ENCODE data around the gene GSDMA. TPM values are rescaled to one million over a fixed set of nuclear protein-coding genes. Genes with fewer than 3 reads are reported as not detected.

GSDMA gene
- total RNA-seq, 1 donor from 2014 or later: not detected

DNA sequence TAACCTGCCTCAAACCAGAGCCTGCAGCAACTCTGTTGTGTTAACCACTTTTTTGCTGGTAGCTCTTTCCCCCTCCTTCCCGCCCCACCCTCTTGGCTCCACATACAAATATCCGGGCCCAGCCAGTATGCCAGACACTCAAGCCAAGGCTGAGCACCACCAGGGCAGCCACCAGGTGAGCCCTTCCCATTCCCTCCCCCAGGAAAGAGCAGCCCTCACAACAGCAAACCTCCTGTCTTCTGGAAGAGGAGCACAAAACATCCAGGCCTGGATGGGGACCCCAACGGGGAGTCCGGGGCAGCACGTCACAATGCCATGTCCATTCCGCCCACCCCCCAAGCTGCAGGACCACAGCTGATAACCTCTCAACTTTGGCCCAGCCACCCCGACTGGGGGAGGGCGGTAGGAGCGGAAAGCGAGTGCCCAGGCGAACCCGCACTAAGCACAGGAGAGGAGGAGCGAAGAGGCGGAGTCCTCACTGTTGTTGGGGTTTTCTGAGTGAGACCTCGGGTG is 36.2 kb upstream of the GSDMA start:
- peak overlapping the region; percentile 94 for H3K4me3 Mint-ChIP-seq (ENCODE audit: unreplicated experiment)
- TF ChIP-seq, protein P1, sequence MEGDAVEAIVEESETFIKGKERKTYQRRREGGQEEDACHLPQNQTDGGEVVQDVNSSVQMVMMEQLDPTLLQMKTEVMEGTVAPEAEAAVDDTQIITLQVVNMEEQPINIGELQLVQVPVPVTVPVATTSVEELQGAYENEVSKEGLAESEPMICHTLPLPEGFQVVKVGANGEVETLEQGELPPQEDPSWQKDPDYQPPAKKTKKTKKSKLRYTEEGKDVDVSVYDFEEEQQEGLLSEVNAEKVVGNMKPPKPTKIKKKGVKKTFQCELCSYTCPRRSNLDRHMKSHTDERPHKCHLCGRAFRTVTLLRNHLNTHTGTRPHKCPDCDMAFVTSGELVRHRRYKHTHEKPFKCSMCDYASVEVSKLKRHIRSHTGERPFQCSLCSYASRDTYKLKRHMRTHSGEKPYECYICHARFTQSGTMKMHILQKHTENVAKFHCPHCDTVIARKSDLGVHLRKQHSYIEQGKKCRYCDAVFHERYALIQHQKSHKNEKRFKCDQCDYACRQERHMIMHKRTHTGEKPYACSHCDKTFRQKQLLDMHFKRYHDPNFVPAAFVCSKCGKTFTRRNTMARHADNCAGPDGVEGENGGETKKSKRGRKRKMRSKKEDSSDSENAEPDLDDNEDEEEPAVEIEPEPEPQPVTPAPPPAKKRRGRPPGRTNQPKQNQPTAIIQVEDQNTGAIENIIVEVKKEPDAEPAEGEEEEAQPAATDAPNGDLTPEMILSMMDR (IDR thresholded peaks at IDR 0.05; ENCODE audit: unreplicated experiment): no peak
- peaks cover 16% of the 10 kb centered on the region for H3K36me3 Mint-ChIP-seq (ENCODE audit: low read depth, unreplicated experiment)
- H3K27me3 Mint-ChIP-seq (ENCODE audit: unreplicated experiment): peaks cover 3% of the 10 kb centered on the region
- peaks cover 39% of the 10 kb centered on the region for H3K4me1 Mint-ChIP-seq (ENCODE audit: unreplicated experiment)
- H3K9me3 Mint-ChIP-seq (ENCODE audit: unreplicated experiment): no peaks in the 10 kb centered on the region
- DNase-seq (ENCODE audit: low spot score): peak; percentile 25
- no peak overlapping the region for H3K27ac Mint-ChIP-seq (ENCODE audit: unreplicated experiment)

DNA sequence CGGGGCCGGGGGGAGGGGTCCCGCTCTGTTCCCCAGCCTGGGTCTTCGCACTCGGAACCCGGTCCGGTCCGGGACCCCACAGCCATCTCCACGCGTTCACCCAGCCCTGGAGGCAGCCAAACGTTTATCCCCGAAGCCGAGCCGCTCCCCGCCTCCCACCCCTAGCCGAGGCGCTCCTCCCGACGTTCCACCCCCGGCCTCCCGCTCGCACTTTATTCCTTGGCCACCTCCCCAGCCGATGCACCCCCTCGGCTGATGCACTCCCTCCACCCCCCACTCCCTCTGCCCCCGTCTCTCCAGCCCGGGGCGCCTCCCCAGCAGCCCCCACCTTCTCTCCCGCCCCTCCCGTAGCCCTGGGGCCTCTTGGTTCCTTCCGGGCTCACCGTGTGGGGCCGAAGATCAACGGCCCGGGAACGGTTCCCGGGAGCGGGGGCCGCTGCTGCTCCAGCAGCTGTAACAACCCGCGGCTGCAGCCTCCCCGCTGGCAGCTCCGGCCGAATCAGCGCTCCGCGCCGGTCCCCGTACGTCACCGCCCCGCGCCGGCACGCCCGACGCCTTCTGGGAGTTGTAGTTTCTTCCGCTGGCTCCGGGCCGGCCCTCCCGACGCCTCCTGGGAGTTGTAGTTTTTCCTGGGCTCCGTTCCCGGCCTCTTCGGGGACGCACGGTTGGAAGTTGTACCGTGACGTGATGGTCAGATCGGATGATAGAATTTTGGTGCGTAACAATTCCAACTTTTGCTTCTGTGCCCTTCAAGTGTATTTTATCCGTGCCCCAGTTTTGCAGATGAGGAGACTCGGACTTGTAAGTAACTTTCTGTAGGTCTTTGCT is 35.5 kb upstream of the GSDMA start, which contains the start of the genes LRRC3C and ORMDL3:
LRRC3C (plus strand) TSS at position 632 of the 828 bp plus-strand sequence. CDS start 13,792 bp downstream, outside the sequence.
ORMDL3 (minus strand) TSS at position 501 of the 828 bp plus-strand sequence. CDS start 3,398 bp downstream, outside the sequence.
- peak within 1 kb of the TSS; percentile 94 for H3K4me3 Mint-ChIP-seq (ENCODE audit: unreplicated experiment)
- H3K4me1 Mint-ChIP-seq (ENCODE audit: unreplicated experiment): peaks cover 39% of the 10 kb centered on the region
- no peaks in the 10 kb centered on the region for H3K9me3 Mint-ChIP-seq (ENCODE audit: unreplicated experiment)
- DNase-seq (ENCODE audit: low spot score): peak; percentile 96
- TF ChIP-seq, protein P1 (IDR thresholded peaks at IDR 0.05; ENCODE audit: unreplicated experiment): no peak
- peaks cover 3% of the 10 kb centered on the region for H3K27me3 Mint-ChIP-seq (ENCODE audit: unreplicated experiment)
- H3K36me3 Mint-ChIP-seq (ENCODE audit: low read depth, unreplicated experiment): peaks cover 11% of the 10 kb centered on the region
- H3K27ac Mint-ChIP-seq (ENCODE audit: unreplicated experiment): peak within 1 kb of the TSS; percentile 84

DNA sequence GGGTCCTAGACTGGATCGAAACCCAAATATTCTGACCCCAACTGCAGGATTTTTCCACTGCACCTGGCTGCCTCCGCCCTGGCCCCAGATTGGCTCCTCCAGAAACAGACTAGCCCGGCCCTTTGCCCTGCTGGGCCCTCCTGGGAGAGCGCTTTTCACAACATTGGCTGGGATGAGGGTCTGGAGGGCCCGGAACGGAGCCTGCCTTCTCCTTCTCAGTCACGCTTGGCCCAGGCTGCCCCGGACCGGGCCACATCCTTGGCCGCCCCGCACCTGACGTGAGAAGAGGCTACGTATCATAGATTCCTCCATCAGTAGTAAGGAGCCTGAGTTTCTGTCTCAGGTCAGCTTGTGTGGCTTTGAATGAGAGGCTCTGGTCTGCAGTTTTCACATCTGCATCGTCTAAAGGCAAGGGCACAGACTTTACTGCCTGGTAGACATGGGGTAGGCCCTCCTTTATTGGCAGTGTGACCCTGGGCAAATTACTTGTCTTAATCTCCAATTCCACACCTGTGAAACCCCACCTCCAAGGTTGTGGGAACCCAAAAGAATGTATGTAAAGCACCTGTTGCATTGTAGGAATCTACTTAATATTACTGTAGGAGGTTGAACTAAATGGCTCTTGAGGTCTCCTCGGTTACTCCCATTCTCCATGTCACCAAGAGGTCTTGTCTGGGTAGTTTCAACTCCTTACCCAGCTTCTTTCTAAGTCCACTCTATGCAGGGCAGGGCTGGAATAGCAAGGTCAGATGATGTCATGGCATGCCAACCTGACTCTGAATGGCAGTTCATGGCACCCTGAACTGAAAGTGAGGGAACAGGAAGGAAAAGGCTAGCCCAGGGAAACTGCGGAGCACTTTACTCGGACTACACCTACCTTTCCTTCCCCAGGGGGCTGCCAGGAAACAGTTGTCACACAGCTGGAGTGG is 34.6 kb upstream of the GSDMA start:
- peak overlapping the region; percentile 84 for H3K27ac Mint-ChIP-seq (ENCODE audit: unreplicated experiment)
- DNase-seq (ENCODE audit: low spot score): peak; percentile 20
- peaks cover 39% of the 10 kb centered on the region for H3K4me1 Mint-ChIP-seq (ENCODE audit: unreplicated experiment)
- H3K4me3 Mint-ChIP-seq (ENCODE audit: unreplicated experiment): peak overlapping the region; percentile 94
- TF ChIP-seq, protein P1 (IDR thresholded peaks at IDR 0.05; ENCODE audit: unreplicated experiment): no peak
- peaks cover 11% of the 10 kb centered on the region for H3K36me3 Mint-ChIP-seq (ENCODE audit: low read depth, unreplicated experiment)
- H3K27me3 Mint-ChIP-seq (ENCODE audit: unreplicated experiment): peaks cover 3% of the 10 kb centered on the region
- no peaks in the 10 kb centered on the region for H3K9me3 Mint-ChIP-seq (ENCODE audit: unreplicated experiment)

DNA sequence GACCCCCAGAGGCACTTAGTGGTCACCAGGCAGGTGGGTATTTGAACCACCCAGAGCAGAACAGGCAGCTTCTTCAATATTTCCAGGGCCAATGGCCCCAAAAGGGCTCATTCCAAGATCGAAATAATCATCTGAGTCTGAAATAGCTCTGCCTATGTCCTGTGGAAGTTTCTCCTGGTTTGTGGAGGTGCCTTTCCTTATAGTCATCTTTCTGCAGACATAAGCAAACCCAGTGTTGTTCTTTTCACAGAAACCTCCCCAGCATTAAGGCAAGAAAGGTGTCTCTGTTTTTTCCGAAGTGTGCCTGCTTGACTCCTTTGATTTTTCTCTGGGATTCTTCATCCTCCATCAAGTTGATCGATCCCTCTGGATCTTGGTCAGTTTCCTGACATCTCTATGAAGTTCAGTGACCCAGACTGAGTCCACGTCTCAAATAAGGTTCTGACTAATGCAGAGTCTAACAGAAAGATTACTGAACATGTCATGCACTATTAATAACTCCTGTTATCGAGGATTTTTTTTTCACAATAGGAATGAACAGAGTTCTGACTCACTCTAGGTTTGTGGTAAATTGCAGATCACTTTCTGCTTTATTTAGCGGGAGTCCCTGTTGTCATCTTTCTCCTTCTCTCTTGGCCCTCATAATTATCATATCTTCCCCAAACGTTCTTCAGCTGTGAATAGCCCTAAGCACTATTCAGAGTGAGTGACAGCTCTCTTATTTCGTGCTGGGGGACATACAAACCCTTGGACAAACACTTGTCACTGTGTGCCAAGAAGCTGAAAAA is 33.8 kb upstream of the GSDMA start:
- DNase-seq (ENCODE audit: low spot score): no peak
- Mint-ChIP-seq H3K4me3 (ENCODE audit: unreplicated experiment) (peak overlapping the region; percentile 6), H3K36me3 (ENCODE audit: low read depth, unreplicated experiment) (peaks cover 6% of the 10 kb centered on the region), H3K27ac (ENCODE audit: unreplicated experiment) (no peak overlapping the region), H3K9me3 (ENCODE audit: unreplicated experiment) (no peaks in the 10 kb centered on the region), H3K4me1 (ENCODE audit: unreplicated experiment) (peaks cover 42% of the 10 kb centered on the region), H3K27me3 (ENCODE audit: unreplicated experiment) (peaks cover 3% of the 10 kb centered on the region)
- TF ChIP-seq, protein P1 (IDR thresholded peaks at IDR 0.05; ENCODE audit: unreplicated experiment): no peak
